GM21447 (cell line): Measurements from ENCODE around the gene NT5C3A.
A peak's percentile ranks its signal among the peaks of the same experiment; 100 is the strongest.
"Not testable (repeated sequence)": the region's sequence is repeated elsewhere in the genome, so short reads cannot be mapped to it uniquely, and the experiment has no call there.

Source experiments
- ATAC-seq: cut with Tn5 transposase; IDR thresholded peaks from one replicate; pipeline ENCODE4 v1.9.1; 2021; ENCODE audit not compliant: unreplicated experiment

Gene NT5C3A

DNA sequence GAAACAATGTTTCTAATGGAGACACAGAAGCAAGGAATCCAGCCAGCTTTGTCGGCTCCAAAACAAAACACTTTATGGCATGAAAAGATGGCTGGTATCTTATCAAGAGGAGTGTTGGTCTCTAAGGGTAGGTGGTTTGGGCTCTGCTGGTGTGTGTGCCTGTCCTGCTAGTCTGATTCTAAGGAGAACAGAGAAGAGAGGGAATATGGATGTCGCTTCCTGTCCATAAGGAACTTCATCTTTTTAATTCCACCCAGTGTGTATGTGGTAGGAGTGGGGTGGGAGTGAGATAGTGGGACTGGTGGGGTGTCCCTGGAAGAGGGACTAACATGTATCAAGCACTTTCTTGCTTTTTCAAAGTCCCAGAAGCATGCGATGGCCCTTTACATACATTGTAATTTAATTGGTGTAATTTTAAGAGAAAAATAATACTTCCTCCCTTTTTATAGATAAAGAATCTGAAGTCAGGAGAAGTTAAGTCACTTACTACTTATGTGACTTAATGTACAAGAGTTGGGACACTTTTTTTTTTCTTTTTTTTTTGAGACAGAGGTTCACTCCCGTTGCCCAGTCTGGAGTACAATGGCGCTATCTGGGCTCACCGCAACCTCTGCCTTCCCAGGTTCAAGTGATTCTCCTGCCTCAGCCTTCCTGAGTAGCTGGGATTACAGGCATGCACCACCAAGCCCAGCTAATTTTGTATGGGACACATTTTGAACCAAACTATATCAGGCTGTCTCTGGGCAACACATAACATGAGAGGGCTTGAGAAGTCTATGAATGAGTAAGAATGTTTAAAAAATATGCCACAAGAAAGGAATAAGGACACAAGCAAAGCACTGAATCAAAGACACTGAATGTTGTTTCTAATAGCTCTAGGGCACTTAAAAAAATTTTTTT lies 18.8 kb downstream of the NT5C3A start:
- ATAC-seq, result no peak

DNA sequence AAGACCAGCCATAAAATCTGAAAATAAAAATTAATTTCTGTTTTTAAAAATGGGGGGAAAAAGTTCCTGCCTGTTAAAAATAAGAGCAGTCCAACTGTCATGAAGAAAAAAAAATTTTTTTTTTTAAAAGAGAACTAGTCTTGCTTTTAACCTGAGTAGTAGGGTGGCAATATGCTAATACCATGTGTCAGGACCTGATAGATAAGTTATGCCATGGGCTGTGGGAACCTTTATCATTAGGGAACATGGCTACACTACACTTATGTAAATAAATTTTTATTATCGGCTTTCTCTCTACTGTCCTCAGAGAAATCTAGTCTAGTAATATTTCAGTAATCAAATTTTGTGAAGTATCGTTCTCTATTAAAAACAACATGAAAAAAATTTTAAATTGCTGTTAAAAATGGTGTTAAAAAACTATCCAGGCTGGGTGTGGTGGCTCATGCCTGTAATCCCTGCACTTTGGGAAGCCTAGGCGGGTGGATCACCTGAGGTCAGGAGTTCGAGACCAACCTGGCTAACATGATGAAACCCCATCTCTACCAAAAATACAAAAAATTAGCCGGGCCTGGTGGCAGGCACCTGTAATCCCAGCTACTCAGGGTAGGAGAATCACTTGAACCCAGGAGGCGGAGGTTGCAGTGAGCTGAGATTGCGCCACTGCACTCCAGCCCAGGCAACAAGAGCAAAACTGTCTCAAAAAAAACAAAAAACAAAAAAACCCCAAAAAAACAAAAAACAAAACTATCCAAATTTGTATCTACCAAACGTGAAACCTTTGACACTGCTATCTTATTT lies 20.7 kb downstream of the NT5C3A start:
- no peak for ATAC-seq

DNA sequence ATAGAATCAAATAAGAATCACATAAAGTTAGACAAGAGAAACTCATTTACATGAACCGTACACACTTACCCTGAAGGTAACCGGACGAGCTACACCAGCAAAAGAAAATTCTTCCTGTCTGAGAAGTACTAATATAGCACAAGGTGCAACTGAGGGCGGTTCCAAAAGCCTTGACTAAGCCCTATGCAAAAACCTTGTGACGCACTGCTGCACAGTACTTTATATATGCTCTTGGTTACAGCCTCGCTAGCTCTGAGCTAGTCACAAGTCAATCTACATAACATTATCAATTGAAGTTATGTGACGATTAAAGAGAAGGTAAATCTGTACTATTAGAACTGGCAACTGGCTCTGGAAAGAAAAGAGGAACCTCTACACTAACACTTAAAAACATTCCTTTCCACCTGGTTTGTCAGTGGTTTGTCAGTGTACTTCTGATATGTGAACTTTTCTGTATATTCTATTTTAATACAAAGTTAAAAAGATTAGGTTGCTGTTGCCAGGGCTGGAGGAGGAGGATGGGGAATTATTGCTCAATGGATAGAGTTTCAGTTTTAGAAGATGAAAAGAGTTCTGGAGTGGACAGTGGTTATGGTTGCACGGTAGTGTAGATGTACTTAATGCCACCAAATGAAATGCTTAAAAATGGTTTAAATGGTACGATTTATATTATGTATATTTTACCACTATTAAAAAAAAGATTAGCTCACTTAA lies 21.6 kb downstream of the NT5C3A start:
- ATAC-seq, result peak; percentile 92

DNA sequence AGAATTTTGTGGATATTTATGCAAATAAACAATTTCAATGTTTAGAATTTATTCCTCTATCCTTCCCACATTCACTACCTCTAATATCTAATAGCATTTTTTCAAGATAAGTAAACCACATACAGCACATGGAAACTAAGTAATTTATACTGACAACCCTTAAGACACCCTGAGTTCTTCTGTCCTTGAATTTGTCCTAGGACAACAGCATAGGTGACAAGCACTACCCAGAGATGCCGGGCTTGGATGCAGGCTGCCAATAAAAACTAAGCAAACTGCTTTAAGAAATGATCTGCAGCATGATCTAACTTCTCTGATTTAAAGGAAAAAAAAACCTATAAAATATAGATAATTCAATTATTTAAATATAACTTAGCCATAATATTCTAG lies 22.7 kb downstream of the NT5C3A start:
- ATAC-seq, result no peak

DNA sequence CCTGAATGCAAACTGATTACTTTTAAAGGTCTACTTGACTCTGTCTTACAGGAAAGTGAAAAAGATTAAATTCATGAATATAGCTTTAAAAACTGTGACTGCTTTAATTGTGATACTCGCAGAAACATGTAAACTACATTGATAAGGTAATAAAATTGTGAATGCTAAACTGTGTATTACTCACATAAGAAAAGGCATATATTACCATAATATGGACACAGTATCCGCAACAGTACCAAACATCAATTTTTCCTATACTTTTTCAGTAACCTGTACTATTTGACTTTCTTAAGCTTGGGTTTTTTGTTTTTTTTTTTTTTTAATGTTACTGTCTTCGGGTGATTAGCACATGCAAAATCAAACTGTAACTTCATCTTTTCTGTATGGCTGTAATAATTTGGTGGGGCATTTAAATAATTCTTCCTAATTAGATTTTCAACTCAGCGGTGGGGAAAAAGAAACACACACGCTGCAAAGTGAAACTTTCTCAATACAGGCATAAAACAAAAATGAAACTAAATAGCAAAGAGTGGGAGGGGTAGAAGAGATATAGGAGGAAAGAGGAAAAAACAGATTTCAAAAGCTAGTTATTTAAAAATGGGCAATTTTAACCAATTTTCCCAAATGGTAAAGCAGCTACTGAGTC lies 23.2 kb downstream of the NT5C3A start:
- ATAC-seq, result peak; percentile 39

DNA sequence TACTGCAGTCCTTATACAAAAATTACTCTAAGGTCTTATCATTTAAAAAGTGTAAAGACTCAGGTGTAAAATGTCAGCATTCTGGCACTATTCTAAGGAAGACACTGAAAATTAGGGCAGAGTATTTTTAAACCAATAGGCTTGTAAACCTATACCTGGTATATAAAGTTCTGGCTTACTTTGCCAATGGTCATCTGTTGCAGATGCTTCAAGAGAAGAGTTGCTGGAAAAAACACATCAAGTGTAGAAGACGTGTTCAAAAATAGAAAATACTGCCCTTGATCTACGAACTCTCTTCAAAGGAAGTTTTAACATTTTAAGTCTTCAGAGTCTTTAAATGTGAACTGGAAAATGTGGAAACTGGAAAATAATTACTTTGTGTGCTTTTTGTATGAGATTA lies 23.9 kb downstream of the NT5C3A start:
- ATAC-seq, result no peak

DNA sequence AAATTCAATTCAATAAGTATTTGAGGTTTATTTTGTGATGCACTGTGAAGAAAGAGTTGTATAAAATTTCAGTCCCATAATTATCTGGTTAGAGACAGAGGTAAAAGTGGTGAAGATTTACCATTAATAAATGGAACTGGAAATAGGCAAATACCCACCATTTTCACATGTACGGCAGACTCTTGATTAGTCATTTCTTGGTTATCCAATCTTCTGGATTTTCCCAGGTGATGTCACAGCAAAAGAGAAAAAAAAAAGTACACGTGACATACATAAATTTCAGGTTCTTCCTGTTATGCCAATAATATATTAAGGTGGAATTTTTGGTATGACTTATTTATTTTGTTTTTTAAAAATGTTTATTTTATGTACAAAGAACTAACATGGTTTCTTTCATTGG lies 26.8 kb downstream of the NT5C3A start:
- ATAC-seq, result no peak

DNA sequence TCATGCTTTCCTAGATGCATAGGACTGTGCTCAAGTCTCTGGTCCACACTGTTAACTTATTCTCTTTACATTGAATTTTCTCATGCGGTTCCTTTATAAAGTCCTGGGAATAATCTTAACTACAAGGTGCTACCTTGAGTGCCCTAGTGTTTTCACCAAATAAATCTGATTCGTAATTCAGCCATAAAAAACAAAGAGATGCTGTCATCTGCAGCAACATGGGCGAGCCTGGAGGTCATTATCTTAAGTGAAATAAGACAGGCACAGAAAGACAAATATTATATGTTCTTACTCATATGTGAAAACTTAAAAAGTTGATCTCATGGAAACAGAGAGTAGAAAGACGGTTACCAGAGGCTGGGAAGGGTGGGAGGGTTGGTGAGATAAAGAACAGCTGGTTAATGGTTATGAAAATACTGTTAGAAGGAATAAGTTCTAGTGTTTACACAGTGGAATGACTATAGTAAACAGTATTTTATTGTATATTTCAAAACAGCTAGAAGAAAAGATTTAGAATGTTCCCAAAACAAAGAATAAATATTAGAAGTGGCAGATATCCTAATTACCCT lies 38.3 kb downstream of the NT5C3A start:
- no peak for ATAC-seq

DNA sequence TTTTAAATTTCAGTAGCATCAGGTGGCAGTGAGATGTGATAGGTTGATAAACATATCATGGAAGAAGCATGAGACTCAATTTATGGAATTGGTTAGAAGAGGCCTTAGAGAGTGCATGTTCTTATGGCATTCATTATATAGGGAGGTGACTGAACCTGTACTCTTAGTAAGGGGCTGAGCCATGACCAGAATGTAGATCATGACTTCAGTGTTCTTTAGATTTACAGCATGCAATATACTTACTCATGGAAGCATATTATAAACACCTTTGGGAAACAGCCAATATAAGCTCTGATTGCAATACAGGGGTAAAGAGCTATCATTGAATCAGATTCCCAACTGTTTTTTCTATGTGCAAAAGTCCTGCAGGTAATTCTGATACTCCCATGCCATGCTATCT lies 50.2 kb downstream of the NT5C3A start:
- no peak for ATAC-seq

DNA sequence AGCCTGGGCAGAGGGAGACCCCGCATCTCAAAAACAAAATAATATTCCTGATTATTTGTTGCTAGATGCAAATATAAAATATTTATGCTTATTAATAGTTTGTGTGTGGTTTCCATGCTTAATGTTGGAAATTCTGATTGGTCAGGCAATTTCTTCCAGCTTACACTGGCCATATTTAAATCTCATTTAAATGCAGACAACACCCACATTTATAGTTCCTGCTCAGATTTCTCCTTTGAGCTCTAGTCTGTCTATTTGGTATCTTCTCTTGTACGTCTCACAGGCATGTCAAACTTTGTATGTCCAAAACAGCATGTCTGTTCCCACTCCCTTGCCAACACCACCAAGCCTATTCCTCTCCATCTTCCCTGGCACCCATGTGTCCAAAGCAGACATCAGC lies 52.8 kb downstream of the NT5C3A start:
- no peak for ATAC-seq

DNA sequence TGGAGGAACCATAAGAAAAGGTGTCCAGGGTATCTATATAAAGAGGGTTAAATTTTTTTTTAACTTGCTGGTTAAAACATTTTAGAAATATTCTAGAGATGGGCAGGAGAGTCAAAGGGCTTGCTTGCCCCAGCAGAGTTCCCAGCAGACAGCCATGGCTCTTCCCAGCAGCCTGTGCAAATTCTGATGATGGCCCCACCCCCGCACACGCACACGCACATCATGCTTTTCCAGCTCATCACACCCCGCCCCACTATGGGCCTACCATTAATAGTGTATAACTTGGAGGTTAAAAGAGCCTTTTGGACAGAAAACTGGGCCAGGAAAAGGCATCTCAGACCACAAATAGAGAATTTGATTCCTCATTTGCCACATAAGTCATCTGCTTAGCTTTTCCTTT lies 56.9 kb downstream of the NT5C3A start:
- not testable (repeated sequence) for ATAC-seq

DNA sequence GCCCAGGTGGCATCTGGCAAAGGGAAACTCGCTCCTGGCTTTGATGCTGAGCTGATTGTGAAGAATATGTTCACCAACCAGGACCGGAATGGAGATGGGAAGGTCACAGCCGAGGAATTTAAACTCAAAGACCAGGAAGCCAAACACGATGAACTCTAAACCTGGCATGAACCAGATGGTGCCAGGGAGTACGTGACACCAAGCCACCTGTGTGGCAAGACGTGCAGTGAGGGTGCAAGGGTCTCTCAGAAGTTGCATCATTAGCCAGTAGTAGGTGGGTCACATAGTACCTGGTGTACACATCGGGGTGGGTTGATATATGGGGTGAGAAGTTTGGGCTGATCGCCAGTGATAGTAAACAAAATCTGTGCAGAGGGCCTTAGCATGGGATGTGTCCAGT lies 57.4 kb downstream of the NT5C3A start:
- ATAC-seq, result not testable (repeated sequence)

DNA sequence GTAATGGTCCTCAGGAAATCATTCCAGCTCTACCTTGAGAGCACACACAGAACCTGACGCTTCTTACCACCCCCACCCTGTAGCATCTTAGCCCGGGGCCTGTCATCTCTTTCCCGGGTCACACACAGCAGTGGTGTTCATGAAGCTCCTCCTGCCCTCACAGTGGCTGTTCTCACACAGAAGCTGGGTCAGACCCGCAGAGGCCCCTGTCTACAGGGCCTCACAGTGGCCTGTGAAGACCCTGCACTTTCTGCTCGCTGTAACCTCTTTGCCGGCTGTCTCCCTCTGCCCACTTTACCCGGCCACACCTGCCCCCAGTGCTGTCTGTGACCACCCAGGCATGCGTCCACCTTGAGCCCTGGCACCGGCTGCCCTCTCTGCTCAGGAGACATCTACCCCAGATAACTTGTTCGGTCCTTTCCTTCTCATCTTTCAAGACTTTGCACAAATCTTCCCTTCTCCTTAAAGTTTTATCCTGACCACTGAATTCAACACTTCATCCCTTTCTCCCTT lies 58.4 kb downstream of the NT5C3A start:
- ATAC-seq, result not testable (repeated sequence)

DNA sequence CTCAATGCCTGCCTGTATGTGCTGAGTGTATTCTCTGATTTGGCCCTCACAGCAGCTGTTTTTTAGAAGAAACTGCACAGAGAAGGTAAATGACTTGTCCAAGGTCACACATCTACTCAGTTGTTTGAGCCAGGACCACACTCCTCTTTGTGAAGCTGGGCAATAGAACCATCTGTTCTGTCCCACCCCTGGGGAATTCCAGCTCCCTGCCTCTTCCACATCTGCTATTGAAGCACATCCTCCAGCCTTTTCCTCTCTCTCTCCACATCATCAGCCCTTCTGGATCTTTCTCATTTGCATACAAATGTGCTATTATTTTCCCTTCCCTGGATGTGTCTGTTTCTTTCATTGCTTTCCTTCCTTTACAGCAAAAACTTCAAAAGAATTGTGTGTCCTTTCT lies 59.5 kb downstream of the NT5C3A start:
- ATAC-seq, result not testable (repeated sequence)

DNA sequence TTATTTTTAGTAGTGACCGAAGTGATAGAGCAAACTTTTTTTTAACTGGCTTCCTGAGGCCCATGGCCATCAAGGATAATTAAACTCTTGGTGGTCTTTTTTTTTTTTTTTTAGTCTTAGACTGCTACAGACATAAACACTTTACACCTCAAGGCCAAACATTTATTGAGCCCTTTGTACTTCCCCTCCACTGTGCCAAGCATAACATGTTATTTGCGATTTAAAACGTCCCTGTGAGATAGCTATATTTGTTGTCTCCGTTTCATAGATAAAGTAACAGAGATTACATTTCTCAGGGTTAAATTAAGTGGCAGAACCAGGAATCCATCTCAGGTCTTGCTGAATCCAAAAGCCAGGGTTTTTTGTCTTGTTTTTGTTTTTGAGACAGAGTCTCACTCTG lies 63.2 kb downstream of the NT5C3A start:
- ATAC-seq, result not testable (repeated sequence)

DNA sequence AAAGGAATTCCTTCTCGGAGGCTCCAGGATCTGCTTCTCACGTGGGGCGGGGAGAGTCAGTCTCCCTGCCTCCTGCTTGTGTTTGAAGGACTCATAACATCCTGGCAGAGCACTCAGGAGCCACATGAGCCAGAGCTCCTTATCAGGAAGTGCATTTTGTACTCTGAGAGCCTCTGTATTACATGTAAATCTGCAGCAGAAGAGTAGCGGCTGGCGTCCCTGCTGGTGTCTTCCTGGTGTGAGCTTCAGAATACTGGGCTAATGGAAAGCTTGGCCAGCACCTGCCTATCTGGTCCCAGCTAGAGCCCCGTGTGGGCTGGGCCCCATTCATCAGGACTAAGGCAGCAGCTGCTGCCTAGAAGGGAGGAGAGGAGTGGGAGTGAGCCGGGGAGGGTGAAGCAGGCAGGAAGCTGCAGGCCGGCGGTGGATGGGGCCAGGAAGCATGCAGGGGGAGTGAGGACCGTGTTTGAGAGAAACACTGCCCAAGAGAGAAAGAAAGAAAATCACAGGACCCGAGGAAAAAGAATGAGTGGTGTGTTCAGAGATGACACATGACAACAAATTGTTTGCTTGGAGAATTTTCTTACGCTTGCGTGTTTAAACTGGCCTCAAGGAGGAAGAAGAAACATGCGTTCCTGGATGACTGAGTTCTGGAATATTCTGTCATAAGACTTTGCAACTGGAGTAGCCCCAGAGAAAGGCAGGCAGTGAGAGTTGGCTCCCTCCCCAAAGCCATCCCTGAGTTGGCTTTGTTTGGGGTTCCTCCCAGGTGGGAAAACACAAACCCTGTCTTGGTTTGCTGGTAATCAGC lies 64.0 kb downstream of the NT5C3A start:
- peak; percentile 61 for ATAC-seq

DNA sequence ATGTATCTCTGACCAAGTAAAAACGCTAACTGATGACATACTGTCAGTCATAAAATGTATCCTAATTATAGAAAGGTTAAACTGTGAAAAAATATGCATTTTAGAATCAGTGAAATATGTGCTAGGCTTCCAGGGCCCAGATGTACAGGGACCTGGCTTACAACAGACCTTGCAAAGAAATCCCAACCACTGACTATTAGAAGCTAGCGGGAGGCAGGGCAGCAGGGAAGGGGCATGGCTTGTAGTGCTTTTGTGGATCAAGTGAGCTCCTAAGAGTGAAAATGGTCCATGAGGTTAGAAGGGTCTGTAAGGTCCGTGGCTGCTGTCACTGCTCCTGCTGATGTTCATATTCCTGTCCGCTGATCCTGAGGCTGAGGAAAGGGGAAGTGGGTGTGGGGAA lies 64.6 kb downstream of the NT5C3A start:
- ATAC-seq, result not testable (repeated sequence)

DNA sequence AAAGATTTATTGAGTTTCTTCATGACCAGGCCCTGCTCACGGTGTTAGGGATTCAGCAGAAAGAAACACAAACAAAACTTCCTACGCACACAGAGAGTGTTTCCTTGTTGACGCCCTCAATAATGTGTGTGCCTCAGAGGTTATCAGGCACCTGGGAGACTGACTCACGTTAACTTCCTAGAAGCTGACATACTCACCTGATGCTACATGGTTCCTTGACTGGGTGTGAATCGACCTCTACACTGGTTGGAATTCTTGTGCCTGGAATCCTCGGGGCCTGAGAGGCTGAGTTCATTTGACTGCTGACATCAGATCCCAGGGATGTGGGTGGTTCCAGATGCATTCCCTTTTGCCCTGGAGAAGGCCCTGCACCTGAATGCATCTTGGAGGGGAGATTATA lies 69.8 kb downstream of the NT5C3A start:
- not testable (repeated sequence) for ATAC-seq

DNA sequence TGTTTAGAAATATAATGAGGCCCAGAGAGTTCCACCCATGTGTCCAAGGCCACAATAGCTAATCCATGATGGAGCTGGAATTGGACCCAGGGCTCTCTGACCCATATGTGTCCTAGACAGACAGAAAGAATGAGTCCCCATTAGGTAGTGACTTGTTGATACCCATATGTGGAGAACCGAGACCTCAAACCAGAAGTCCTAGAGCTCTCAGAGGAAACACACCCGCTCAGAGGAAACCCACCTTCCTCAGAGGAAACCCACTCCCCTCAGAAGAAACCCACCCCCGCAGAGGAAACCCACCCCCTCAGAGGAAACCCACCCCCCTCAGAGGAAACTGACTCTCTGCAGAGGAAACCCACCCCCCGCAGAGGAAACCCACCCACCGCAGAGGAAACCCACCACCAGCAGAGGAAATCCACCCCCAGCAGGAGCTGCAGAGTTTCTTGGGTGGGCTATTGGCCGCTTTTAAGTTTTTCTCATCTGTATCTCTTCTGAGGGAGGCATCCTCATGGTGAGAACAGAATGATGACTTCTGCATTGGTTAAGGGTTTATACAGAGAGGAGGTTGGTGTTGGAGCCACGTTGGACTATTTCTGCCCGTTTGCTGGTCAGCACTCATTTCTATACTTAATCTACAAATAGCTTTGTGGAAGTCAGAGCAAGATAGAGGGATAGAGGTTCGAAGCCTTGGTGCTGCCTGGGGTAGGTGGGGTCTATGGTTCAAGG lies 70.4 kb downstream of the NT5C3A start:
- ATAC-seq, result not testable (repeated sequence)
